HG03469 (cell line): ENCODE measurements around the gene EDEM2.
A peak's percentile ranks its signal among the peaks of the same experiment; 100 is the strongest.
"Not testable (repeated sequence)": the region's sequence is repeated elsewhere in the genome, so short reads cannot be mapped to it uniquely, and the experiment has no call there.

Source experiments
- ATAC-seq: cut with Tn5 transposase; IDR thresholded peaks from one replicate; pipeline ENCODE4 v1.9.1; 2021; ENCODE audit warnings: mild to moderate bottlenecking, moderate library complexity, moderate number of reproducible peaks; ENCODE audit not compliant: unreplicated experiment

The EDEM2 gene

GRCh38 chr20:35133735-35134134 is 13.4 kb downstream of the EDEM2 start:
- ATAC-seq: no peak

GRCh38 chr20:35133031-35133430 is 14.1 kb downstream of the EDEM2 start:
- ATAC-seq: no peak

- ATAC-seq: no peak
These were observed 15.2 kb downstream of the EDEM2 start for GRCh38 chr20:35131934-35132333.

DNA sequence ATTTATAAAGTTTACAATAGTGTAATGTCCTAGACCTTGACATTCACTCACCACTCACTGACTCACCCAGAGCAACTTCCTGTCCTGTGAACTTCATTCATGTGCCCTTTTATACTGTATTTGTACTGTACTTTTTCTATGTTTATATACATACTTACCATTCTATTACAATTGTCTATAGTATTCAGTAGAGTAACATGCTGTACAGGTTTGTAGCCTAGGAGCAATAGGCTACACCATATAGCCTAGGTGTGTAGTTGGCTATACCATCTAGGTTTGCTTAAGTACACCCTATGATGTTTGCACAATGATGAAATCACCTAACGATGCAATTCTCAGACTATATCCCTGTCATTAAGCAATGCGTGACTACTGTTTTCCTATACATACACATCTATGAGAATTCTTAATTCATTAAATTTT is 17.5 kb downstream of the EDEM2 start:
- no peak for ATAC-seq

DNA sequence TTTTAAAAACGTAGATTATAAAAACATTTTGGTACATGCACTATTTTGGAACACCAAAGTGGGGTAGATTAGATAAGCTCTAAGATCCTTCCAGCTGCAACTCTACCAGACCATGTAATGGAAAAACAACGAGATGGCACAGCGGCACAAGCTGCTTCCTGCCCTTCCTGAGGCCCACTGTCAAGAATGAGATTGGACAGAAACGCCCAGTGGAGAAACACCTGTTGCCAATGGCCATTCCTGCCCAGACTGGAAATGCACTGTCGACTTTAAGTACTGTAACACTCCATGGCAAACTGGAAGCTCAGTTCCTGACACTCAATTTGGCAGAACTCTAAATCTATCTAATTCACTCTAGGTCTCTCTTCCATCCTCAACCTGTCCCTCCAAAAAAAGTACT is 21.4 kb downstream of the EDEM2 start:
- no peak for ATAC-seq

DNA sequence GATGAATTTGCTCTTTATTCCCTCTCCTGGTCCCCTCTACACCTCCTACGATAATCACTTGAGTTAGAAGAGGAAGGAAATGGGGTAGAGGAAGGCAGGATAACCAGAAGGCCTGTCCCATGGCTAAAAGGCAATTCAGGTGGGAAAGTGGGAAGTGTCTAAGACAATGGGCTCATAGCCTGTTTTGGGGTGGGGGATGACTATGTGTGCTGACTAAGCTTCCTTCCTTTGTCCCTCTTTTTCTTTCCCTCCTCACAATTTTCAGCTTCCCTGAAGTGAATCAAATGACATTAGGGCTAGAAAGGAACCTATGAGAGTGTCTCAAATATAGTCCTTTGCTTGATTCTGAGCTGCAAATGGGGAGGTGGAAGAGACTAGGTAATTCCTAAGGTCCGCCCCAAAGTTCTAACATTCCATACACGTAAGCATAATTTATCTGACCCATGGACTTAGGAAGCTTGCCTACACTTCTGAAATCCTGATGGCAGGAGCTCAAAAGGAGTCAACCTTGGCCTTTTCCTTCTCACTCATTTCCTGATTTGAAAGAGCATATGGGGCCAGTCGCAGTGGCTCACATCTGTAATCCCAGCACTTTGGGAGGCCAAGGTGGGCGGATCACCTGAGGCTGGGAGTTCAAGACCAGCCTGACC is 24.3 kb downstream of the EDEM2 start:
- no peak for ATAC-seq

DNA sequence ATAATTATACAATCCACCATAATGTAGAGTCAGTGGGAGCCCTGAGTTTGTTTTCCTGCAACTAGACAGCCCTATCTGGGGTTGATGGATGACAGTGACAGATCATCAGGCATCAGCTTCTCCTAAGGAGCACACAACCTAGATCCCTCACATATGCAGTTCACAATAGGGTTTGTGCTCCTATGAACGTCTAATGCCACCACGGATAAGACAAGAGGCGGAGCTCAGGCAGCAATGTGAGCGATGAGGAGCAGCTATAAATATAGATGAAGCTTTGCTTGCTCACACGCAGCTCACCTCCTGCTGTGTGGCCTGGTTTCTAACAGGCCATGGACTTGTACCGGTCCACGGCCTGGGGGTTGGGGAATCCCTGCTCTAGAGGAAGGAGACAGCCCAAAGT is 25.9 kb downstream of the EDEM2 start:
- ATAC-seq: no peak

DNA sequence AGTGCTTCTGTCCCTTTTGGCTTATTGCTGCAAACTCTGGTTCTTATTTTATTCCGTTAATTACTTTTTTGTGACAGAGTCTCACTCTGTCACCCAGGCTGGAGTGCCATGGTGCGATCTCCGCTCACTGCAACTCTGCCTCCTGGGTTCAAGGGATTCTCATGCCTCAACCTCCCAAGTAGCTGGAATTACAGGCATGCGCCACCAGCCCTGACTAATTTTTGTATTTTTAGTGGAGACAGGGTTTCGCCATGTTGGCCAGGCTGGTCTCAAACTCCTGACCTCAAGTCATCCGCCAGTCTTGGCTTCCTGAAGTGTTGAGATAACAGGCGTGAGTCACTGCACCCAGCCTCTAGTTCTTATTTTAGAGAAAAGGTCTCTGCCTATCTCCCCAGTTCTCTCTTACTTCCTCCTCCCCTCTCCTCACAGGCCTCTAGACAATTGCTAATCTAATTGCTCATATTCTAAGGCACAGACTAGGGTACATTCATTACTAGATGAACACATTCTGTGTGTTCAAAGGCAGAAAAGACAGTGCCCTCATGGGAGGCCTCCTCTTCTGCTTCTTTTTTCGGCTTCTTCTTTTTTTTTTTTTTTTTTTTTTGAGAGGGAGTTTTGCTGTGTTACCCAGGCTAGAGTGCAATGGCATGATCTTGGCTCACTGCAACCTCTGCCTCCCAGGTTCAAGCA is 27.0 kb downstream of the EDEM2 start:
- ATAC-seq: no peak

DNA sequence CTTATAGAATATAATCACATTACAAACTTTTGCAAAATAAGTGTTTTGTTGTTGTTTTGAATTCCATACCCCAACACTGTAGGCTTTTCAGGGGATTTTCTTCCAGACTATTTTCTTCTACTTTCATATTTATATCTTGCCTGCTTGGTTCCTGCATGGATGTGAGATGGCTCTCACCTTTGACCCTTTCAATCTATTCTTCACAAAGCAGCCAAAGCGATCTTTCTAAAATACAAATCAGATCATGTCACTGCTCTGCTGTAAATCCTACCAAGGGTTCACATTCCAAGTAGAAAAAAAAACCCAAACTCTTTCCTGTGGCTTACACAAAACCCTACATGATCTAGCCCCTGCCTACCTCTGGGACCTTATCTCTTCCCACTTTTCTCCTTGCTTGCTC is 29.5 kb downstream of the EDEM2 start:
- no peak for ATAC-seq

- ATAC-seq: no peak
These were observed 29.9 kb downstream of the EDEM2 start for GRCh38 chr20:35117196-35117595.

DNA sequence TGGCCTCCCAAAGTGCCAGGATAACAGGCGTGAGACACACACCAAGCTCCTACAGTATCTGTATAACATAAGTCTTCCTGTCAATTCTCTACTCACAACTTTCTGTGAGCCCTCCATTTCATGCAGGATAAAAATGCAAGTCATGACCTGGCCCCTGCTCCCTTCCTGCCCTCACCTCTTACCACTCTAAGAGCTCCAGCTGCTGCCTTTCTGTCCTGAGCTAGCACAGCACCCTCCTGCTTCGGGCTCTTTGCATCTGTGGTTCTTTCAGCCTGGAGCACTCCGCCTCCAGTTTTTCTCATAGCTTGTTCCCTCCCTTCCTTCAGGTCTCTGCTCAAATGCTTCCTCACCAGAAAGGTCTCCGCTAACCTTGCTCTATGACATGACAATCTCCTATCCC is 30.9 kb downstream of the EDEM2 start:
- no peak for ATAC-seq

- no peak for ATAC-seq
These were observed 31.5 kb downstream of the EDEM2 start for GRCh38 chr20:35115606-35116005.

DNA sequence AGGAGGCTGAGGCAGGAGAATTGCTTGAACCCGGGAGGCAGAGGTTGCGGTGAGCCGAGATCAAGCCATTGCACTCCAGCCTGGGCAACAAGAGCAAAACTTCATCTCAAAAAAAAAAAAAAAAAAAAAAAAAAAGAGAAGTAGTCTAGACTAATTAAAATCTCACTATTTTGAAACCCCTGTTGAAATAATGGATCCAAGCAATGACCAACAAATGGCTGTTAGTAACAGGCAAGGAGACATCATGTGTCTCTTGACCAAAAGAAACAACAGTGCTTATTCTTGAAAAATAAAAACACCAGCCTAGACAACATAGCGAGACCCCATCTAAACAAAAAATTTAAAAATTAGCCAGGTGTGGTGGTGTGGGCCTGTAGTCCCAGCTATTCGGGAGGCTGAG is 34.9 kb downstream of the EDEM2 start:
- ATAC-seq: not testable (repeated sequence)

DNA sequence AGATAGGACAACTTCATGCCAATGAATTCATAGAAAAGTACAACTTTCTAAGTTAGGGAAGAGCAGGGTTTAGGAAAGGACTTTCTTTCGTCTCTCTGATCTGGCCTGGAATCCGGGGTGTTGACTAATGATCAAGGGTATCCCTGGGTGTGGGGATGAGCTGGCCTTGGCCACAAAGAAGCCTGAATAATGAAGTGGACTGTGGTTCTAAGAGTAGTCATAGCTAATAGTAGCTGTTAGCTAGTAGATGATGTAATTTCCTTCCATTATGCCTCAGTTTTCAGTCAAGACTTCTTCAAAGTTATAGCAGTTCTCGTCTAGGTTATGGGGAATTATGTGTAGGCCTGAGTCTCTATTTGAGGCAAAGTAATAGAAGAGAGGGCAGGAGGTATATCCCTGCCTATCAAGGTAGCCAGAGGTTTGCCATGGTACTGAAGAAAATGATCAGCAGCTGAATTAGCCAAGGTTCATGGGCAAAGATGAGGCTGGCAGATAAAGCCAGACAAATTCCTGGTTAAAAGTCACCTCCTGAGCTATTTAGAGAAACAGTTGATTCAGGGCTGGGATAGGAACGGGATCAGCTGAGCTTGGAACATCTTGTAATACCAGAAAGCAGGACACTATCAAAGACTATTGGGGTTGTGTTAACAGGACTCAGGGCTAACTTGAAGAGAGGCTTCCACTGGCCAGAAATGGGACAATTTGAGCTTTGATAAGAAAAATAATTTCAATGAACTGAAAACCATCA is 35.8 kb downstream of the EDEM2 start:
- no peak for ATAC-seq

- no peak for ATAC-seq
These were observed 38.2 kb downstream of the EDEM2 start for GRCh38 chr20:35108921-35109320.

DNA sequence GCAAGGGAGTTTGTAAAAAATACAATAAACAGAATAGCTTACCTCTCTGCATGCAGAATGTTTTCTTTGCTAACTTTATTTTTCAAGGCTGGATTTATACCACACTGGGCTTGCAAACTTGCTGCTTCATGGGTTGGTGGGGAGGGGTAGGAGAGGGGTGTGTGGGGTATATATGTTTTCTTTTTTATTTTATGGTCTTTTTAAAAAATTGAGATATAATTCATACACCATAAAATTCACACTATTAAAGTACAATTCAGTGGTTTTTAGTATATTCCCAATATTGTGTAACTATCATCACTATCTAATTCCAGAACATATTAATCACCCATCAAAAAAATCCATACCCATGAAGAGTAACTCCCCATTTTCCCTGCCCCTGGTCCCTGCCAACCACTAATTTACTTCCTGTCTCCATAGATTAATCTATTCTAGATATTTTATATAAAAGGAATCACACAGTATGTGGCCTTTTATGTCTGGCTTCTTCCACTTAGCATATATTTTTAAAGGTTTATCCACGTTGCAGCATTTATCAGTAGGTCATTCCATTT is 40.2 kb downstream of the EDEM2 start:
- ATAC-seq: no peak

GRCh38 chr20:35104685-35105295 is 42.3 kb downstream of the EDEM2 start:
- no peak for ATAC-seq

- ATAC-seq: no peak
These were observed 45.5 kb downstream of the EDEM2 start for GRCh38 chr20:35101620-35102019.

- no peak for ATAC-seq
These were observed 53.8 kb downstream of the EDEM2 start for GRCh38 chr20:35093267-35093884.

DNA sequence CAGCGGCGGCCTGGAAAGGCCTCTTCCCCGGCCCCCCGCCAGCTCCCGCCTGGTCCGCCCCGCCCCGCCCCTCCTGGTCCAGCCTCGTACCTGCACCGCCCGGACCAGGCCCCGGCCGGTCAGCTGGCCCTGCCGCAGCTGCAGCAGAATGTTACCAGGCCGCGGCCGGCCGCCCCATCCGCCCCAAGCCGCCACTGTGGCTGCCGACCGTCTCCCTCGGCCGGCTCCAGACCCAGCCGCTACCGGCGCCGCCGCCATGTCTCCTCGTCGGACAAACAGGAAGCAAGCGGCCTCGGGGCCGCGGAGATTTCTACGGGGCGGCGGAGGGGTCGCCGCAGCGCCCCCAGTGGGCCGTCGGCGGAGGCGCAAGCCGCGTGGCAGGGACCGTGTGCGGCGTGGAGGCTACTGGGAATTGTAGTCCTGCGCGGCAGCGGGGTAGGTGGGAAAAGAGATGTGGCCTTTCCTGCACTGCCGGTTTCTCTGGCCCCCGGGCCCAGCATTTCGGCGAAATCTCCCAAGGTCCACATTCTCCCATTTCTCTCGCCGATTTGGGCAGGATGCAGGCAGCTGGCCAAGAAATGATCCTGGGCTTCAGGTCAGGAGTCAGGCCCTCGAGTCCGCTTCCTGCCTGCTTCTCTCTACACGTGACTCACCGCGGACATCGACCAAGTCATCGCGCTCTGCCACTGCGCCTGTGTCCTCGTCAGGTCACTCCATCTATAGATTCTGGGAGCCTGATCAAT is 54.4 kb downstream of the EDEM2 start, which contains the start of gene TRPC4AP:
Gene TRPC4AP, minus strand, starts transcription at position 284 of the 743 bp plus-strand sequence. Its CDS starts 26 bp downstream, at position 258.
- ATAC-seq: peak; percentile 79
